GM12878 (cell line): ENCODE results near the gene PALLD. TPM values are rescaled to one million over a fixed set of nuclear protein-coding genes. Genes with fewer than 3 reads are reported as not detected.

Source experiments
- ATAC-seq: fragments of 200-7000 bp; cut with Tn5 transposase; 3 replicates; pipeline ENCODE4 v1.9.1; 2020; ENCODE audit warnings: mild to moderate bottlenecking, moderate library complexity
- BruUV-seq: library from RNA; stranded (reverse); fragments of 400-500 nt; replicated peaks from 2 replicates; lab custom pipeline; 2021; lab: Mats Ljungman, UMichigan
- CTCF ChIA-PET: fragments of 300-600 bp; sonication (Branson Sonifier 250); formaldehyde crosslinking; extraction: SDS; loops from one replicate; lab custom pipeline; 2021; ENCODE audit warnings: inconsistent platforms; lab: Yijun Ruan, JAX
- POLR2A ChIA-PET: fragments of 350-600 bp; formaldehyde crosslinking; extraction: SDS; loops from one replicate; lab custom pipeline; 2021; ENCODE audit warnings: inconsistent platforms; lab: Charles Lee
- RAD21 ChIA-PET: fragments of 300-600 bp; sonication (Branson Sonifier 250); formaldehyde crosslinking; loops from one replicate; lab custom pipeline; 2023; ENCODE audit warnings: antibody characterized with exemption; ENCODE audit not compliant: unreplicated experiment; lab: Charles Lee
- SMC1A ChIA-PET: fragments of 300-600 bp; sonication (Branson Sonifier 250); formaldehyde crosslinking; loops from one replicate; lab custom pipeline; 2023; ENCODE audit not compliant: unreplicated experiment, uncharacterized antibody; lab: Charles Lee
- DNase-seq: peaks from one replicate; pipeline ENCODE4 v3.0.0-alpha.2; 2011; ENCODE audit warnings: low read depth, low spot score
- FAIRE-seq: peaks from 3 replicates; lab custom pipeline; 2011; peaks lifted over from hg19 to GRCh38; lab: Jason Lieb, UNC
- H2AFZ ChIP-seq: 2 replicates; pipeline ENCODE4 v1.6.0; 2011; ENCODE audit warnings: low read depth, low read length, control low read depth; ENCODE audit not compliant: control insufficient read depth
- H3K27ac ChIP-seq: 2 replicates; pipeline ENCODE4 v1.5.1; 2011; ENCODE audit warnings: control low read depth; ENCODE audit not compliant: control insufficient read depth, insufficient read depth
- H3K27me3 ChIP-seq, 2 experiments: replicated peaks in 1 of 2; 2 replicates each; pipeline versions ENCODE4 v1.6.0 to v1.6.1; 2011; ENCODE audit warnings: low read length in 1 of 2; ENCODE audit not compliant: control insufficient read depth in 2 of 2, insufficient read depth in 2 of 2
- H3K36me3 ChIP-seq, 2 experiments: 2 replicates each; pipeline ENCODE4 v1.5.1; 2011; ENCODE audit warnings: low read length in 1 of 2; ENCODE audit not compliant: control insufficient read depth in 2 of 2, insufficient read depth in 2 of 2
- H3K4me1 ChIP-seq: 2 replicates; pipeline ENCODE4 v1.6.1; 2011; ENCODE audit warnings: mild to moderate bottlenecking, low read length, moderate library complexity, mixed read lengths; ENCODE audit not compliant: control insufficient read depth, insufficient read depth
- H3K4me2 ChIP-seq: 2 replicates; pipeline ENCODE4 v1.6.0; 2011; ENCODE audit warnings: control low read depth; ENCODE audit not compliant: control insufficient read depth, insufficient read depth
- H3K4me3 ChIP-seq: fragments of 200-600 bp; sonication (generic); 2 replicates; pipeline ENCODE4 v1.5.1; 2016
- H3K79me2 ChIP-seq: 2 replicates; pipeline ENCODE4 v1.6.0; 2011; ENCODE audit warnings: low read length; ENCODE audit not compliant: control insufficient read depth, insufficient read depth
- H3K9ac ChIP-seq: 2 replicates; pipeline ENCODE4 v1.8.0; 2011; ENCODE audit warnings: low read length, control low read depth, mixed read lengths; ENCODE audit not compliant: control insufficient read depth, insufficient read depth
- H3K9me3 ChIP-seq: replicated peaks from 3 replicates; pipeline ENCODE4 v1.5.1; 2011; ENCODE audit warnings: mild to moderate bottlenecking, low read length; ENCODE audit not compliant: control insufficient read depth, insufficient read depth
- H4K20me1 ChIP-seq: 2 replicates; pipeline ENCODE4 v1.6.0; 2011; ENCODE audit not compliant: control insufficient read depth, insufficient read depth
- ASH2L ChIP-seq: fragments of 300-600, 200-600 bp; sonication (generic); IDR thresholded peaks from 2 replicates; pipeline ENCODE4 v1.6.1; 2017; ENCODE audit warnings: low read depth, mild to moderate bottlenecking, borderline replicate concordance
- BMI1 ChIP-seq: fragments of 450-650 bp; IDR thresholded peaks from 2 replicates; pipeline ENCODE4 v1.6.1; 2016; ENCODE audit warnings: mild to moderate bottlenecking, moderate library complexity, borderline replicate concordance
- CHD1 ChIP-seq: IDR thresholded peaks from 2 replicates; pipeline ENCODE4 v1.6.1; 2012; ENCODE audit warnings: low read depth, low read length, improper control_type of control experiment
- HDAC6 ChIP-seq: fragments of 200-600 bp; sonication (generic); IDR thresholded peaks from one replicate; pipeline ENCODE4 v1.8.0; 2017; ENCODE audit warnings: antibody characterized with exemption; ENCODE audit not compliant: unreplicated experiment
- NBN ChIP-seq: fragments of 450-650 bp; IDR thresholded peaks from 2 replicates; pipeline ENCODE4 v1.6.1; 2016
- NFXL1 ChIP-seq: fragments of 450-650 bp; IDR thresholded peaks from 2 replicates; pipeline ENCODE4 v1.6.1; 2017; ENCODE audit warnings: antibody characterized with exemption, mild to moderate bottlenecking, borderline replicate concordance
- POLR2AphosphoS5 ChIP-seq: IDR thresholded peaks from 2 replicates; pipeline ENCODE4 v1.6.1; 2011; ENCODE audit warnings: mild to moderate bottlenecking, low read length, inconsistent platforms
- POU2F2 ChIP-seq: IDR thresholded peaks from 3 replicates; pipeline ENCODE4 v1.6.1; 2011; ENCODE audit warnings: low read depth, mild to moderate bottlenecking, low read length, borderline replicate concordance
- SUZ12 ChIP-seq: fragments of 200-600 bp; sonication (generic); IDR thresholded peaks from one replicate; pipeline ENCODE4 v1.6.1; 2018; ENCODE audit warnings: antibody characterized with exemption, mild to moderate bottlenecking; ENCODE audit not compliant: unreplicated experiment
- ZNF24 ChIP-seq: fragments of 450-650 bp; IDR thresholded peaks from 2 replicates; pipeline ENCODE4 v1.6.1; 2017; ENCODE audit warnings: antibody characterized with exemption, mild to moderate bottlenecking
- WGBS: methylation state at CpG from one replicate; pipeline ENCODE4 v1.1.6; 2016; ENCODE audit warnings: low lambda C conversion rate; ENCODE audit not compliant: insufficient replicate concordance, insufficient coverage; ENCODE audit errors: missing lambda C conversion rate; 5-methylcytosine and 5-hydroxymethylcytosine counted together
- in situ Hi-C: fragments of 300-500 bp; cut with MboI; formaldehyde crosslinking; loops from 9 replicates; pipeline ENCODE4 v1.14.3; 2018; ENCODE audit warnings: mixed read lengths
- intact Hi-C: fragments of 100-400 bp; cut with micrococcal nuclease; formaldehyde crosslinking; loops from one replicate; pipeline ENCODE4 v1.14.2; 2022; ENCODE audit not compliant: unreplicated experiment
- polyA plus RNA-seq, 11 experiments: library from polyadenylated mRNA; depleted of rRNA in 4 of 11; unstranded in 6 of 11; stranded (reverse) in 5 of 11; fragments of >200 nt; fragmentation: Nextera tagmentation in 4 of 11; fragmentation: Illumina TruSeq in 1 of 11; extraction: Ambion mirVana in 4 of 11; extraction: Trizol in 1 of 11; gene quantifications; 1 replicate in 1 of 11; 2 replicates in 10 of 11; pipeline versions ENCODE4 v1.2.1 to v1.2.3, GENCODE V29; 2011 to 2016; ENCODE audit warnings: inconsistent platforms in 2 of 11, missing spikeins in 2 of 11, low read depth in 1 of 11
- total RNA-seq, 4 experiments: library from RNA; depleted of rRNA in 3 of 4; stranded (reverse); fragments of >200 nt in 3 of 4; fragmentation: Illumina TruSeq in 1 of 4; extraction: Trizol in 1 of 4; gene quantifications; 2 replicates each; pipeline versions ENCODE4 v1.2.1 to v1.2.3, GENCODE V29; 2013 to 2021
- TF ChIP-seq, protein P1 (sequence below): fragments of 450-650 bp; formaldehyde crosslinking; IDR thresholded peaks from 2 replicates; pipeline ENCODE4 v1.5.0; 2022; ENCODE audit warnings: mild to moderate bottlenecking, missing genetic modification characterization
- TF ChIP-seq, protein P2 (sequence below): fragments of 450-650 bp; IDR thresholded peaks from 2 replicates; pipeline ENCODE4 v1.6.1; 2017; ENCODE audit warnings: mild to moderate bottlenecking, moderate library complexity

Gene PALLD
- total and polyA plus RNA-seq, 10 of the 15 experiments (the other 5 are each of a cell fraction or from before 2014, with no cell fraction given) = 1.0 to 7.7 (median 1.7) TPM

DNA sequence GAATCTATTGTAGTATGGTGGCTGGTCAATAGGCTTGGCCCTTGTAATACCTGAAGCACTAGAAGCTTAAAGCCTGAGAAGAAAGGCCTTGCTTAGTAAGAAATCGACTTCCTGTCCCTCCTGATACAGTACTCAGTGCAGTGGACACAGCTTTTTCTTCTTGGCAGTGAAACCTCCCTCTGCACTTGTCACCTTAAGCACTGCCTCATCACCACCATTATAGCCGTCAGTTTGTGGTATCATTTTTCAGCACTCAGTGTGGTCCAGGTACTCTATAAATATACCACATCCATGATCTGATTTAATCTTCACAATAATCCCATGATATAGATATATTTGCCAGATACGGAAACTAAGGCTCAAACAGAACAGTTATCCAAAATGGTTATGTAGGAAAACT, 75.2 kb downstream of the PALLD start:
- SMC1A ChIA-PET = no interaction called here
- in situ Hi-C loops (no loop called here), intact Hi-C loops (no loop called here)
- BruUV-seq = no TSS peak
- WGBS = 62% methylated on average over 3 of the region's 3 CpGs
- Histone ChIP-seq H2AFZ (no peak overlapping the region), H3K4me3 (no peak overlapping the region), H3K27me3 (no peaks in the 10 kb centered on the region), H3K27ac (no peak overlapping the region), H3K9me3 (no peaks in the 10 kb centered on the region), H4K20me1 (no peaks in the 10 kb centered on the region), H3K36me3 (no peaks in the 10 kb centered on the region), H3K9ac (no peak overlapping the region), H3K4me2 (no peak overlapping the region), H3K79me2 (no peaks in the 10 kb centered on the region), H3K4me1 (no peaks in the 10 kb centered on the region)
- POLR2A ChIA-PET = no interaction called here
- FAIRE-seq = no peak
- CTCF ChIA-PET = no interaction called here
- TF ChIP-seq HDAC6 (no peak), BMI1 (no peak), ASH2L (no peak), ZNF24 (no peak)
- RAD21 ChIA-PET = no interaction called here
- ATAC-seq = no peak
- DNase-seq = no peak

DNA sequence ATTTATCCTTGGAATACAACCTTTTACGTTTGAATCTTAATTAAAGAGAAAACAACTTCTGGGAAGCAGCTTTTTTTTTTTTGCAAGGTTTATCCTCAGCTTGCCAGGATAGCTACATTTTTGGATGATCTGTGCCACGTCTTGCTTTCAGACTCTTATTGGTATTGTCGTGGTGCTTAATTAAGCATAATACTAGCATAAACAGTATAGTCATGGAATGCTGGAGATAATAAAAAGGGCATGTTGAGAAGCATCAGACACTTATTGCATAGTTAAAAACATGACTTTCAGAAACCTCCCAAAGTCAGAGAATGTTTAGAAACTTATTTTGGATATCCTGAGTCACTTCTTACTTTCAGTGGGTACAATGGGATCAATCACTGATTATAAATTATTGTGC, 77.0 kb downstream of the PALLD start:
- H3K9me3 ChIP-seq = no peaks in the 10 kb centered on the region
- no peak overlapping the region for H2AFZ ChIP-seq
- no peak for FAIRE-seq
- no peaks in the 10 kb centered on the region for H3K36me3 ChIP-seq
- no TSS peak for BruUV-seq
- in situ Hi-C loops (no loop called here), intact Hi-C loops (no loop called here)
- RAD21 ChIA-PET = no interaction called here
- H3K27ac ChIP-seq = no peak overlapping the region
- no peaks in the 10 kb centered on the region for H3K4me1 ChIP-seq
- DNase-seq = no peak
- no peaks in the 10 kb centered on the region for H3K79me2 ChIP-seq
- no peak overlapping the region for H3K4me2 ChIP-seq
- CTCF ChIA-PET = no interaction called here
- POLR2A ChIA-PET = no interaction called here
- H3K9ac ChIP-seq = no peak overlapping the region
- ATAC-seq = no peak
- no peaks in the 10 kb centered on the region for H3K27me3 ChIP-seq
- SMC1A ChIA-PET = interaction anchor here (2.2 kb wide), 1 partner anchor 13 kb away, joined by 10 read pairs; no protein-coding TSS in a partner anchor
- no peak for TF ChIP-seq POLR2AphosphoS5
- TF ChIP-seq, protein P1, sequence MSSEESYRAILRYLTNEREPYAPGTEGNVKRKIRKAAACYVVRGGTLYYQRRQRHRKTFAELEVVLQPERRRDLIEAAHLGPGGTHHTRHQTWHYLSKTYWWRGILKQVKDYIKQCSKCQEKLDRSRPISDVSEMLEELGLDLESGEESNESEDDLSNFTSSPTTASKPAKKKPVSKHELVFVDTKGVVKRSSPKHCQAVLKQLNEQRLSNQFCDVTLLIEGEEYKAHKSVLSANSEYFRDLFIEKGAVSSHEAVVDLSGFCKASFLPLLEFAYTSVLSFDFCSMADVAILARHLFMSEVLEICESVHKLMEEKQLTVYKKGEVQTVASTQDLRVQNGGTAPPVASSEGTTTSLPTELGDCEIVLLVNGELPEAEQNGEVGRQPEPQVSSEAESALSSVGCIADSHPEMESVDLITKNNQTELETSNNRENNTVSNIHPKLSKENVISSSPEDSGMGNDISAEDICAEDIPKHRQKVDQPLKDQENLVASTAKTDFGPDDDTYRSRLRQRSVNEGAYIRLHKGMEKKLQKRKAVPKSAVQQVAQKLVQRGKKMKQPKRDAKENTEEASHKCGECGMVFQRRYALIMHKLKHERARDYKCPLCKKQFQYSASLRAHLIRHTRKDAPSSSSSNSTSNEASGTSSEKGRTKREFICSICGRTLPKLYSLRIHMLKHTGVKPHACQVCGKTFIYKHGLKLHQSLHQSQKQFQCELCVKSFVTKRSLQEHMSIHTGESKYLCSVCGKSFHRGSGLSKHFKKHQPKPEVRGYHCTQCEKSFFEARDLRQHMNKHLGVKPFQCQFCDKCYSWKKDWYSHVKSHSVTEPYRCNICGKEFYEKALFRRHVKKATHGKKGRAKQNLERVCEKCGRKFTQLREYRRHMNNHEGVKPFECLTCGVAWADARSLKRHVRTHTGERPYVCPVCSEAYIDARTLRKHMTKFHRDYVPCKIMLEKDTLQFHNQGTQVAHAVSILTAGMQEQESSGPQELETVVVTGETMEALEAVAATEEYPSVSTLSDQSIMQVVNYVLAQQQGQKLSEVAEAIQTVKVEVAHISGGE = no peak
- TF ChIP-seq, protein P2, sequence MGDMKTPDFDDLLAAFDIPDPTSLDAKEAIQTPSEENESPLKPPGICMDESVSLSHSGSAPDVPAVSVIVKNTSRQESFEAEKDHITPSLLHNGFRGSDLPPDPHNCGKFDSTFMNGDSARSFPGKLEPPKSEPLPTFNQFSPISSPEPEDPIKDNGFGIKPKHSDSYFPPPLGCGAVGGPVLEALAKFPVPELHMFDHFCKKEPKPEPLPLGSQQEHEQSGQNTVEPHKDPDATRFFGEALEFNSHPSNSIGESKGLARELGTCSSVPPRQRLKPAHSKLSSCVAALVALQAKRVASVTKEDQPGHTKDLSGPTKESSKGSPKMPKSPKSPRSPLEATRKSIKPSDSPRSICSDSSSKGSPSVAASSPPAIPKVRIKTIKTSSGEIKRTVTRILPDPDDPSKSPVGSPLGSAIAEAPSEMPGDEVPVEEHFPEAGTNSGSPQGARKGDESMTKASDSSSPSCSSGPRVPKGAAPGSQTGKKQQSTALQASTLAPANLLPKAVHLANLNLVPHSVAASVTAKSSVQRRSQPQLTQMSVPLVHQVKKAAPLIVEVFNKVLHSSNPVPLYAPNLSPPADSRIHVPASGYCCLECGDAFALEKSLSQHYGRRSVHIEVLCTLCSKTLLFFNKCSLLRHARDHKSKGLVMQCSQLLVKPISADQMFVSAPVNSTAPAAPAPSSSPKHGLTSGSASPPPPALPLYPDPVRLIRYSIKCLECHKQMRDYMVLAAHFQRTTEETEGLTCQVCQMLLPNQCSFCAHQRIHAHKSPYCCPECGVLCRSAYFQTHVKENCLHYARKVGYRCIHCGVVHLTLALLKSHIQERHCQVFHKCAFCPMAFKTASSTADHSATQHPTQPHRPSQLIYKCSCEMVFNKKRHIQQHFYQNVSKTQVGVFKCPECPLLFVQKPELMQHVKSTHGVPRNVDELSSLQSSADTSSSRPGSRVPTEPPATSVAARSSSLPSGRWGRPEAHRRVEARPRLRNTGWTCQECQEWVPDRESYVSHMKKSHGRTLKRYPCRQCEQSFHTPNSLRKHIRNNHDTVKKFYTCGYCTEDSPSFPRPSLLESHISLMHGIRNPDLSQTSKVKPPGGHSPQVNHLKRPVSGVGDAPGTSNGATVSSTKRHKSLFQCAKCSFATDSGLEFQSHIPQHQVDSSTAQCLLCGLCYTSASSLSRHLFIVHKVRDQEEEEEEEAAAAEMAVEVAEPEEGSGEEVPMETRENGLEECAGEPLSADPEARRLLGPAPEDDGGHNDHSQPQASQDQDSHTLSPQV = no peak
- no peak for TF ChIP-seq POU2F2
- TF ChIP-seq CHD1 = no peak
- TF ChIP-seq SUZ12 = no peak
- no peak for TF ChIP-seq NFXL1
- TF ChIP-seq NBN = no peak
- WGBS = 0% methylated on average over 3 of the region's 3 CpGs
- no peaks in the 10 kb centered on the region for H4K20me1 ChIP-seq
- no peak overlapping the region for H3K4me3 ChIP-seq
